ENCODE data around the gene NFATC2.

NFATC2 gene

GRCh38 chr20:51368461-51369211, 173.9 kb downstream of the NFATC2 start:
- in situ Hi-C loops (cut with HindIII; ENCODE audit: low sequenced_read_pairs): no loop called here

DNA sequence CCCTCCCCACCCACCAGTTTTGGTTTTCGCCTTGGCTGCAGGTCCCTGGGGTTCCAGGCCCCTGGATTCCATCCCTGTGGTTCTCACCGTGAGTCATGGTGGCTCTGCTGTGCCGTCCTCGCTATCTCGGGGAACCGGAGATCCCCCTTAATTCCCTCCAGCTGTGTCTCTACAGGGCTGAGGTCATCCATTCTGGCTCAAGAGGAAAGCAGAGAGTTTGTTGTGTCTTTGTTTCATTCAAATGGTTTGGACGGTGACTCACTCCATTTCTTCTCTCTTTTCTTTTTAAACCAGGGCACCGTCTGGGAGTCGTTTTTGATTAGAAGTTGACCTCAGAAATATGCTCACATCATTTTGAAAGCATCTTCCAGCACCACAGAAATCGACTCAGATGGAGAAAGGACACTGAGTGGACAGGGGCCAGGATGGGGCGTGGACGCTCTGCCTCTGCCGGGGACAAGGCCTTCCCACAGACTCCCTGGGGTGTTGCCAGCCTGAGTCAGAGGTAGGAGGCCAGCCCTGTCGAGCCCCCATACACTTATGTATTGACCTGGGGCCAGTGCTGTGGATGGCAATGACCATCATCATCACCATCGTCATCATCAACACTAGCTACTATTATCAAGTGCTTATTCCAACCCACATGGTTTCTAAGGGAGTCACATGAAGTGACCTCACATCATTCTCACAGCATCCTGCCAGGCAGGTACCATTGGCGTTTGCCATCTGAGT, 176.2 kb downstream of the NFATC2 start:
- in situ Hi-C loops (cut with HindIII; ENCODE audit: low sequenced_read_pairs): no loop called here

DNA sequence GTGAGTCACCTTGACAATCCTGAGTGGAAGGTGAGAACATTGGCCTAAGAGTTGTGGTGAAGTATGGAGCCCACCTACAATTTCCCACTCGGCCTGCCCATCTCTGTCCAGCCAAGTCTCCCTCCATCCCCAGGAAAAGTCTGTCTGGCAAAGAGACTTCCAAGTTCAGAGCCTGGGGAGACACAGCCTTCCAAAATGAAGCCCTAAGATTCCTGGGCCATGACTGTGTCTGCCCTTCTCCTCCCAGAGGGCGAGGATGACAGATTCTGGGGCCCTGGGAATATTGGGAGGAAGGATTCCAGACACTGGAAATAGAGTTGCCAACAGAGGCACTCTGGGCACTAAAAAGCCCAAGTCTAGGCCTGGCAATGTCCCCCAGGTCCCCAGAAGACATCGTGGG, 176.8 kb downstream of the NFATC2 start:
- in situ Hi-C loops (cut with HindIII; ENCODE audit: low sequenced_read_pairs): no loop called here

GRCh38 chr20:51363813-51364212, 178.7 kb downstream of the NFATC2 start:
- in situ Hi-C loops (cut with HindIII; ENCODE audit: low sequenced_read_pairs): no loop called here

- in situ Hi-C loops (cut with HindIII; ENCODE audit: low sequenced_read_pairs): no loop called here
These were observed 179.1 kb downstream of the NFATC2 start for GRCh38 chr20:51363378-51363777.

GRCh38 chr20:51362254-51362653, 180.3 kb downstream of the NFATC2 start:
- in situ Hi-C loops (cut with HindIII; ENCODE audit: low sequenced_read_pairs): no loop called here

- in situ Hi-C loops (cut with HindIII; ENCODE audit: low sequenced_read_pairs): no loop called here
These were observed 181.3 kb downstream of the NFATC2 start for GRCh38 chr20:51361258-51361657.

DNA sequence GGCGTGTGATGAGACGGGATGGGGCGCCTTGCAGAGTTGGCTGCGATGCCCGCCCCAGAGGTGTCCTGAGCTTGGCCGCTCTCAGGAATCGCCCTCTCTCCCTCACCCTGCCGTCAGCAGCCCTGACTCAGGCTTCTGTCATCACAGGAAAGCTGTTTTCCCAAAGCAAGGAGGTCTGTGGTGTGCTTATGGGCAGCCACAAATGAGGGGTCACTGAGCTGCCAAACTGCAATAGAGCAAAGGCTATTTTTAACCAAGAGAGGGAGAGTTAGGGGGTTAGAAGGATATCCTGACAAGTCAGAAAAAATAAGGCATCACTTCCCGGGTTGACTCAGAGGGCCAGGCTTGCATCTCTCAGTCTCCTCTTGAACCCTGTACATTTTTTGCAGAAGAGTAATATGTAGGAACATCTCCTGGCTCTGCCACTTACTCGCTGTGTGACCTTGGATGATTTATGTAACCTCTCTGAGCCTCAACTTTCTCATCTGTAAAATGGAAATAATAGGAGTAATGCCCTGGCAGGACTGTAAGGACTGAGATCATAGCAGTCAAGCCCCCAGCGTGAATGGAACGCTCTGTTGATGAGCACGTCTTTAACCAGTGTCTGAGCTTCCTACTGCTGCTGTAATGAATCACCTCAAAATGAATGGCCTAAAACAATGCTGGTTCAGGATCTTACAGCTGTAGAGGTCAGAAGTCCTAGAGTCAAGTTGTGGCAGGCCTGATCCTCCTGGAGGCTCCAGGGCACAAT, 181.9 kb downstream of the NFATC2 start:
- in situ Hi-C loops (cut with HindIII; ENCODE audit: low sequenced_read_pairs): no loop called here

- in situ Hi-C loops (cut with HindIII; ENCODE audit: low sequenced_read_pairs): no loop called here
These were observed 182.6 kb downstream of the NFATC2 start for GRCh38 chr20:51359947-51360346.

DNA sequence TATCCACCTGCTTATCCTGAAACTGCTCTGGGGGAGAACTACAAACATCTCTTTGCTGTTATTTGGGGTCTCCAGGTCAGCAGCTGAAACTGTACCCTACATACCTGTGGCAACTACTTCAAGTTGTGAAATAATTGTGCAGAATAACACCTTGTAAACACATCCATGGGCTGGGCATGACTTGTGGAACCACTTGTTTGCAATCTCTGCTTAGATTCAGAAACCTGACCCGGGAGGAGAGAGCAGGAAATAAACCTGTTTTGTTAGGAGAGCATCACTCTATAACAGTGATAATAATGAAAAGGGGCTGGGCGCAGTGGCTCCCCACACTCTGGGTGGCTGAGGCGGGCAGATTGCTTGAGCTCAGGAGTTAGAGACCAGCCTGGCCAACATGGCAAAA, 183.1 kb downstream of the NFATC2 start:
- in situ Hi-C loops (cut with HindIII; ENCODE audit: low sequenced_read_pairs): no loop called here

- in situ Hi-C loops (cut with HindIII; ENCODE audit: low sequenced_read_pairs): no loop called here
These were observed 184.3 kb downstream of the NFATC2 start for GRCh38 chr20:51358032-51358724.

GRCh38 chr20:51357543-51357942, 185.0 kb downstream of the NFATC2 start:
- in situ Hi-C loops (cut with HindIII; ENCODE audit: low sequenced_read_pairs): no loop called here

GRCh38 chr20:51356871-51357270, 185.6 kb downstream of the NFATC2 start:
- in situ Hi-C loops (cut with HindIII; ENCODE audit: low sequenced_read_pairs): no loop called here

GRCh38 chr20:51354769-51355319, 187.7 kb downstream of the NFATC2 start:
- in situ Hi-C loops (cut with HindIII; ENCODE audit: low sequenced_read_pairs): no loop called here

DNA sequence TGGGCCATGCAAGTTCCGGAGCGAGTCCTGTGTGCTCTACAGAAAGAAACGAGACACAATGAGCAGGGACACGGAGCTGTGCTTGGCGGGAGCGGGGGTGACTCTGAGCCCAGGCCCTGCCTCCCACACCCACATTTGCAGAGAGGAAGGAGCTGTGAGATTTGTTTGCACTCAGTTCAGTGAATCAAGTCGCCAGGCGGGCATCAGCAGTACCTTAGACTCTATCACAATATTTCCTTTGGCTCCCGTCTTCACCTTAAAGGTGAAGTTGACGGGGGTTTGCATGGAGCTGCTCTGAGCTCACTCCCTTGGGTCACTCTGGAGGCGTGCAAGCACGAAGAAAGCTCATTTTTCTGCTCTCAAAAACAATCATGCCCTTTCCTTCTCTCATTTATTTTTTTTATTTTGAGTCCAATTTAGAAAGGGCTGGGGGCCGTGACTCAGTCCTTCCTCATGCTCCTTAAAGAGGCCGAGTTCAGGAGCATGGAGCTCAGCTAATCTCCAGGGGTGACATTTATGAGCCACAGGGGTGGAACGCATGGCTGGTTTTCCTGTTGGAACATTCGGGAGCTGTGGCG, 188.2 kb downstream of the NFATC2 start:
- in situ Hi-C loops (cut with HindIII; ENCODE audit: low sequenced_read_pairs): no loop called here

DNA sequence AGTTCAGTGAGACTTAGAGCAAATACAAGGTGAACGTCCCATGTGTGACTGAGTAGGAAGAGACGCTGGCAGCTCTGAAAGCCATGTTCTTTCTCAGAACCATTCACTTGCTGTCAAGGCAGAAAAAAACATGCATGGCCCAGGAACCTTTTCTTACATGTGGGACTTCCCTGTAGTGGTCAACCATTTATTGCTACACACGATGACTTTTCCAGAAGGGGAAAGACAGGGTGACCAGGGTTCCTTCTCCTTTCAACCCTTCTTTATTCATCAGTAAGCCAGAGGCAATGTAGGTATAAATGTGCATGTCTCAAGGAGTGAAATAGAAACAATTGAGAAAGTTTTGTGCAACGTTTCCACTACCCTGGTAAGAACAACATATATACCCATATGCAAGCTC, 189.0 kb downstream of the NFATC2 start:
- in situ Hi-C loops (cut with HindIII; ENCODE audit: low sequenced_read_pairs): no loop called here

- in situ Hi-C loops (cut with HindIII; ENCODE audit: low sequenced_read_pairs): no loop called here
These were observed 189.7 kb downstream of the NFATC2 start for GRCh38 chr20:51352791-51353190.

- in situ Hi-C loops (cut with HindIII; ENCODE audit: low sequenced_read_pairs): no loop called here
These were observed 191.4 kb downstream of the NFATC2 start for GRCh38 chr20:51350941-51351631.

DNA sequence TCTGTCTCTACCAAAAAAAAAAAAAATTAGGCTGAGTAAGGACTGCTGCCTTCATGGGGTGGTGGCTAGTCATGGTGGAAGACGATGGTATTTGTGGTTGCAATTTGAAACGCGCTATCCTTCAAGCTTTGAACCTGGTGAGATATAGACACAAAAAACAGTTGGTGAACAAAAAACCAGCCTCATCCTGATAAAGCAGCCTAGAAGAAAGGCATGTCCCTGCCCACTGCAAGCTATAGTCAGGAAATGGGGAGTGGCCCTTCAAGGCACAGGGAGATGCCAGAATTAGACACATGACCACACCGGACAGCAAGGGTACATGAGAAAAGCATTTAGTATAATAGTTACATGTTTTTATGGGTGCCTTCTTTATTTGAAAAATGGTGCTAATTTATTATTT, 193.6 kb downstream of the NFATC2 start:
- in situ Hi-C loops (cut with HindIII; ENCODE audit: low sequenced_read_pairs): no loop called here

GRCh38 chr20:51347831-51348230, 194.7 kb downstream of the NFATC2 start:
- in situ Hi-C loops (cut with HindIII; ENCODE audit: low sequenced_read_pairs): no loop called here
